Heart left ventricle (tissue), 13 donors: ENCODE measurements around the gene TGM2.

Experiments used
- CTCF ChIP-seq, 12 donors: fragments of 200-600 bp; sonication (generic) in 4 of 12; IDR thresholded peaks; one replicate each; pipeline versions ENCODE4 v1.5.0 to v1.8.0; 2018 to 2022; ENCODE audit warnings: antibody characterized with exemption in 12 of 12, mild to moderate bottlenecking in 5 of 12
- POLR2A ChIP-seq, 2 donors: fragments of 450-650 bp; IDR thresholded peaks; one replicate each; pipeline ENCODE4 v1.6.1; 2017; ENCODE audit warnings: antibody characterized with exemption in 2 of 2, mild to moderate bottlenecking in 2 of 2, moderate library complexity in 2 of 2
- donor health status: ischemic (EF 13 %, LVEDD 7.1; RV severe dilation, severe dysfunction).
- donor health status: DM: no; HTN: yes; CAD: no.
- donor health status: DM: no; HTN: no; CAD: no.
- donor health status: ischemic (EF 25% LVEDD 6.9; RV normal size, moderate dysfunction).
- donor health status: ischemic (EF 25% LVEDD 5.7; RV mildly dilated, moderate dysfunction).
- donor health status: ischemic (EF 35%, LVEDD 5.7; RV mildly dilated, moderate dysfunction).
- donor health status: nonischemic (EF 11% LVEDD 7.7; RV severe dilation, severe dysfunction).
- donor health status: DM: yes; HTN: yes; CAD: no.
- donor health status: PGD.
- donor health status: ischemic (EF 29% LVEDD 5.4; RV normal size, mild dysfunction).
- donor health status: nonischemic (EF 23%, LVEDD 6.1; RV moderate dilation, normal function).

- no peak for TF ChIP-seq CTCF (IDR thresholded peaks at IDR 0.05)
- TF ChIP-seq POLR2A (IDR thresholded peaks at IDR 0.05): no peak
Measured at GRCh38 chr20:38092260-38092857, 72.7 kb downstream of the TGM2 start.
